GM20431 (cell line): ENCODE data around the gene FAM193A.

Source experiments
- in situ Hi-C: fragments of 300-500 bp; cut with MseI, MboI; formaldehyde crosslinking; loops from one replicate; pipeline ENCODE4 v1.15.0; 2020; ENCODE audit warnings: low sequenced_read_pairs; ENCODE audit not compliant: unreplicated experiment

The FAM193A gene

GRCh38 chr4:2686379-2687265 lies 150.2 kb downstream of the FAM193A start:
- in situ Hi-C loops = no loop called here

DNA sequence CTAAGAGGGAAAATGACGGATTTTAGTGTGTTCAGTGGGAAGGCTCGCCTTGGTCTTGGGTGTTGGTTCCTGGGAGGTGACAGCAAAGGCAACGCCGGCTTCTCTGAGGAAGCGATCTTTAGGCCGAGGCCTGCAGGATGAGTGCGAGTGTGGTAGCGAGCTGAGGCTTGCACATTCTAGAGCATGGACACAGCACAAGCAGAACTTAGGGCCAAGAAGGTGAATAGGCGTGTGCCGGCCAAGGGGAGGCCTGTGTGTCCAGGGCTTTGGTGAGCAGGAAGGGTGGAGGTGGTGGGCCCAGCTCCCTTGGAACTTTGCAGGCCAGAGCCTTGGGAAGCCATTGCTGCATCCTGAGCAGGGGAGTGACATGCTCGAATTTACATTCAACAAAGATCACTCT lies 151.8 kb downstream of the FAM193A start:
- in situ Hi-C loops = no loop called here

DNA sequence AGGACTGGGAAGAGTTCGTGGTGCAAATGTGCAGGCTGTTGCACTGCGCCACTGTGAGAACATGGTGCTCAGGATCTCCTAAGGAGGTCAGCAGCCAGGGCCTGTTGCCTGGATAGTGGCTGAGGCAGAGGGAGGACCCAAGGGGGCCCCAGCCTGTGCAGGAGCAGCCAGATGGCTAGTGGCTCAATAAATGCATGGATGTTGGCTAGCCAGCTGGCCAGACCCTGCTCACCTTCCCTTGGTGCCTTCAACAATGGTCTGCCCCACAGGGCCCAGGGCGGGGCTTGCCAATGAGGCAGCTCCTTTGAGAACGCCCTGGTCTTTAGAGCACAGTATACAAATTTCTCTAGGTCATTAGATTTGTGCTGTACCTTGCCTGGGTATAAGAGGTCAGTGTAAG lies 152.2 kb downstream of the FAM193A start:
- in situ Hi-C loops = no loop called here

DNA sequence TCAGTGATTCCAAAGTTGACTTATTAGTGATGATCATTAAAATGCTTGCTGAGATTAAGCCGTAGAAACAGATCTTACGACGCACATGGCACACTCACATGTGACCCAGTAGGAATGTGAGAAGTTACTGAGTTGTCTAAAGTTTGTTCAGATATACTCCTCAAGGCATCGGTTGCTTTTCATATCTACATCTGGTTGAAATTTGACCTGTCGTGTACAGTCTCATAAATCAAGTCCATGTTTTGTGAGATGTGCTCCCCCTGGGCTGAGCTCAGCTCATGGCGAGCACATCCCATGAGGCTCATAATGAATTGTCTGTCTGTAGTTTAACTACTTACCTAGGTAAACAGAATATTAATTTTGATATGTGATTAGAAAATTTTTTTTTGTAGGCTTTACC lies 152.7 kb downstream of the FAM193A start:
- in situ Hi-C loops = no loop called here

- in situ Hi-C loops = no loop called here
These were observed 153.6 kb downstream of the FAM193A start for GRCh38 chr4:2689825-2690700.

- in situ Hi-C loops = no loop called here
These were observed 154.9 kb downstream of the FAM193A start for GRCh38 chr4:2691313-2691712.

DNA sequence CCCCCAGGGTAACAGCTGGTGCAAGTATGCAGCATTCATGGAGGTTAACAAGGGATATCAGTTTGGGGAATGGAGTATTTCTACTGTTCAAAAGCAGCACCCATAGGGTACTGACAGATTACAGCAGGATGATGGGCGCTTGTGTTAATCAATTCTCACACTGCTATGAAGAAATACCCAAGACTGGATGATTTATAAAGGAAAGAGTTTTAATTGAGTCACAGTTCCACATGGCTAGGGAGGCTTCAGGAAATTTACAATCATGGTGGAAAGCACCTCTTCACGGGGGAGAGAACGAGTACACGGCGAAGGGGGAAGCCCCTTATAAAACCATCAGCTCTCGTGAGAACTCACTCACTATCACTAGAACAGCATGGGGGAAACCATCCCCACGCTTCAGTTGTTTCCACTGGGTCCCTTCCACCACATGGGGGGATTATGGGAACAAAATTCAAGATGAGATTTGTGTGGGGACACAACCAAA lies 155.5 kb downstream of the FAM193A start:
- in situ Hi-C loops = no loop called here

GRCh38 chr4:2694691-2695090 lies 158.2 kb downstream of the FAM193A start:
- in situ Hi-C loops = no loop called here

DNA sequence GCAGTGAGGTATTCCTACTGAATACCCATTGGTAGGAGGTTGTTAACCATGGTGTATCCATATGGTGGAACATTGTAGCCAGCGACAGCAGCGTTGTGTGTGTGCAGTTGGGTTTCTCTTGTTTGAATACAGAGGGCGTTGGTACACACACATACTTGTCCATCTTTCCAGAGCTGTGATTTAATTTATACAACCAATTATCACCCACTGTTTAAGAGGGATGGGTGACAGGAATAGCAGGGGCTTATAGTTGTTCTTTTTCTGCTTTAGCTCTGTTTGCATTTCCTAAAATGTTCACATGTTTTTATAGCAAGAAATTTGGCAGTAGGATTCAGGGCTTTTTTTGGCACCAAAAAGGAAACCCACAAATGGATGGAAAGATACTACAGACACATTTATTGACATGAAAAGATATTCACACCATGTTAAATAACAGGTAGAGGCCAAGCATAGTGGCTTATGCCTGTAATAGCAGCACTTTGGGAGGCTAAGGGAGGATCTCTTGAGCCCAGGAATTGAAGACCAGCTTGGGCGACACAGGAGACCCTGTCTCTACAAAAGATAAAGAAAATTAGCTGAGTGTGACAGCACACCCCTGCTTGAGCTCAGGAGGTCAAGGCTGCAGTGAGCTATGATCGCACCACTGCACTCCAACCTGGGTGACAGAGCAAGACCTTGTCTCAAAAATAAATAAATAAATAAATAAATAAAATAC lies 159.1 kb downstream of the FAM193A start:
- in situ Hi-C loops = no loop called here

DNA sequence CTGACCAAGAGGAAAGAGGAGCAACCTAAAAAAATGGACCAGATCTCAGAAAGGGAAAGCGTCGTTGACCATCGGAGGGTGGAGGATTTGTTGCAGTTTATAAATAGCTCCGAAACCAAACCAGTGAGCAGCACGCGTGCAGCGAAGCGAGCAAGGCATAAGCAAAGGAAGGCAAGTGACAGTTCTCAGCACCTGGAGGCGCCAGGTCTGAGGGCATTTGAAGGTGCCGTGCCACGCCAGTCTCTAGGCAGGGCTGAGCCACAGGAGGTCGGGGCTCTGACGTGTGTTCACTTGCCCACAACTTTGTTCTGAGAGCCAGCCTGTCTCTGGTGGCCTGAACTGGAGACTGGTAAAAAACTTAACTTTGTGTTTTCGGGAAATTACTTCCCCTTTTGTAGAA lies 160.0 kb downstream of the FAM193A start:
- in situ Hi-C loops = no loop called here

DNA sequence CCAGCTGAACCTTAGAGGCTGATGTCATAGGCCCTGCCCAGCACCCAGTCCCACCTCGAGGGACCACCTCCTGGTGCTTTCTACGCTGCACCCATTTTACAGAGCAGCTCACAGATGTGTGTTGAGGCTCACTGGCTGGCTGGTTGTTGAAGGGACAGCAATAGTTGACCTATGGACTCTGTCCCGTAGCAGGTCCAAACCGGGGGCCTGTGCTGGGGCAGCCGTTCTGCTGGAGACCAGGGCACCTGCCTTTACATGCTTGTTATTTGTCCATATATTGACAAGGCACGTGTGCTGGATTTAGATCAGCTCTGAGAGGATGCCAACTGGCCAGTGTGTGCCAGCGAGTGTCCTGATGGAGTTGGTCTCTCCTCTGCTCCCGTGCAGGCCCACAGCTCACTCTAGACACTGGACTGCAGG lies 161.6 kb downstream of the FAM193A start:
- in situ Hi-C loops = no loop called here

GRCh38 chr4:2698504-2698903 lies 162.1 kb downstream of the FAM193A start:
- in situ Hi-C loops = no loop called here

GRCh38 chr4:2698951-2699505 lies 162.6 kb downstream of the FAM193A start:
- in situ Hi-C loops = no loop called here

- in situ Hi-C loops = no loop called here
These were observed 163.1 kb downstream of the FAM193A start for GRCh38 chr4:2699534-2699933.

DNA sequence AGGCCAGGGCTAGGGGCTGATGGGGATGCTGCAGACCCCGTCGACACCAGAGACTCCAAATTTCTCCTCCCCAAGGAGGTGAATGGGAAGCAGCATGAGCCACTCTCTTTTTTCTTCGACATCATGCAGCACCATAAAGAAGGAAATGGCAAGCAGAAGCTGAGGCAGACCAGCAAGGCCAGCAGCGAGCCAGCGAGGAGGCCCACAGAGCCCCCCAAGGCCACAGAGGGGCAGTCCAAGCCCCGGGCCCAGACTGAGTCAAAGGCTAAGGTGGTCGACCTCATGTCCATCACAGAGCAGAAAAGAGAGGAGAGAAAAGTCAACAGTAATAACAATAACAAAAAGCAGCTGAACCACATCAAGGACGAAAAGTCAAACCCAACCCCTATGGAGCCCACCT lies 163.6 kb downstream of the FAM193A start:
- in situ Hi-C loops = no loop called here

- in situ Hi-C loops = no loop called here
These were observed 165.9 kb downstream of the FAM193A start for GRCh38 chr4:2702361-2702760.

- in situ Hi-C loops = no loop called here
These were observed 166.3 kb downstream of the FAM193A start for GRCh38 chr4:2702770-2703169.

DNA sequence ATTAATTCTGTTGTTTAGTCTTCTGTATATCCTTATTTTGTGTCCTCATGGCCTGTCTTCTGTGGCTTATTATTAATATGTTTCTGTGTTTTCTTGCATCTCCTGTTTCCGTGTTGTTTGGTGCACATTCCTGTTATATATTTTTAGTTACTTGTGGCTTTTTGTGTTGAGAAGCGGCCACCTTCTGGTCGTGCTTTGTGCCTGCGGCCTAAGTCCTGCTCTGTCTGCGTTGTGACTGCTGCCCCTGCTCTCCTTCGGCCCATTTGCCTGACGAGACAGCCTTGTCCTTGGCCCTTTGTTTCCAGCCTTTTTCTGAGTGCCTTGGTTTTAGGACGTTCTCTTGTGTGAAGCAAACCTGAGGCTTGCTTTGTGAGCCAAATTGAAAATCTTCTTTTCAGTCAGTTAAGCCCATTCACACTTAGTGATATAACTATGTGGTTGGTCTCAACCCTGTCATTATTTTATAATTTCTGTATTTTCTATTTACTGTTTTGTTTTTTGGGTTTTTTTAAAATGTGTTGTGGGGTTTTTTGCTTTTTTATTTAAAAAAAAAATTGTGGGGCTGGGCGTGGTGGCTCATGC lies 175.9 kb downstream of the FAM193A start:
- in situ Hi-C loops = no loop called here

GRCh38 chr4:2713337-2713736 lies 176.9 kb downstream of the FAM193A start:
- in situ Hi-C loops = no loop called here
